Stimulated activated CD4-positive, alpha-beta T cell treated with anti-CD3 and anti-CD28 coated beads, TNF-alpha, amount 100 ng/mL, for 1 hour (primary cell): ENCODE results near the gene RALGAPA2.

ENCODE experiments used
- DNase-seq, 3 donors: peaks; one replicate each; pipeline ENCODE4 v3.0.0-alpha.2; 2020; ENCODE audit warnings: low read depth in 3 of 3, low spot score in 1 of 3

RALGAPA2 gene

DNA sequence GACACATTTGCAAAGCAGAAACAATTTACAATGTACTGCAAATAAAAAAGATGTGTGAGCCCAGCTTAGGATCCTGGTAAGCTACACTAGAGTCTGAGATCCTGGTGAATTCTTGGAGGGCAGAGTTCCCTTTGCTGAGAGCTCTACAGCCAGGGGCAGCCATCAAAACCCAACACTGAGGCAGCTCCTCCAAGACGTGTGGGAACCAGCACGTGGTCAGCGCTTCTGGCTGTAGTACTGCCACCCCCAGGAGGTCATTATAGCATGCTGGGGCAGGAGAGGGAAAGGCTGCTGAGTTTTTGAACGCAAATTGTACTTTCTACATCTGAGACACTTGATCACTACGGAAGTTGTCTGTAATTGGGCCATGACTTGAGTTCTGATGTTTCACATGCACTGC, 213.0 kb downstream of the RALGAPA2 start:
- no peak for DNase-seq

DNA sequence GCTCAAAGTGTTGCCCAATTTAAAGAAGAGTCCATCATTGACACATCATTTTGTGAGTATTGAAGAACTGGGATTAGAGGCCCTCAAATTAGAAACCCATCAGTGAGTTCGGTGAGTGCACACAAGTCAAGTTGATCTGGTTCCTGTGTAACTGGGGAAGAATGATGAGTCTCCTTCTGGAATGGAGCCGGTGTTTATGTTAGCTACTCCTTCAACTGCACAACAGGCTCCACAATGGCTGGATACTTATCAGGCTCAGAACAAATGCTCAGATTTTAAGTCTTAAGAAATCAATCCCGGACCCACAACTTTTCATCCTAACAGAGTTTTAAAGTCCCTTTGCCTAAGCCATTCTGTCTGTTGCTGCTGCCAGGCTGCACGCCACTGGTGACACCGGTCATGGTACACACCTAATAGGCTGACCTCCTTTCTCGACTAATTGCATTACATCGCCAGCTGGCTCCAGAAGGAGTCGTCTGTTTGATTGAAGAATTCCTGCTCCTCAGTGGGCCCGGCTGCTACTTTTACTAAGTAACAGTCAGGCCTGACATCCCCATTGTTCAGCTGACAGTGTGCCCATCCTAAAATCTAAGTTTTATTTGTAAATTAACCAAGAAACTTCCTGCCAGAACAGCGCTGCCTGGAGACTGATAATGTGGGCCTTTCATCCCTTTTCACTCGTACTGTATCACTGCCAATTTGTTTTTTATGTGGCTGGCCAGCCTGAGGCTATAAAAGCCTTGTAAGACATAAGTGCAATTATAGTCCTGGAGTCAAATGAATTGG, 214.2 kb downstream of the RALGAPA2 start:
- no peak for DNase-seq

DNA sequence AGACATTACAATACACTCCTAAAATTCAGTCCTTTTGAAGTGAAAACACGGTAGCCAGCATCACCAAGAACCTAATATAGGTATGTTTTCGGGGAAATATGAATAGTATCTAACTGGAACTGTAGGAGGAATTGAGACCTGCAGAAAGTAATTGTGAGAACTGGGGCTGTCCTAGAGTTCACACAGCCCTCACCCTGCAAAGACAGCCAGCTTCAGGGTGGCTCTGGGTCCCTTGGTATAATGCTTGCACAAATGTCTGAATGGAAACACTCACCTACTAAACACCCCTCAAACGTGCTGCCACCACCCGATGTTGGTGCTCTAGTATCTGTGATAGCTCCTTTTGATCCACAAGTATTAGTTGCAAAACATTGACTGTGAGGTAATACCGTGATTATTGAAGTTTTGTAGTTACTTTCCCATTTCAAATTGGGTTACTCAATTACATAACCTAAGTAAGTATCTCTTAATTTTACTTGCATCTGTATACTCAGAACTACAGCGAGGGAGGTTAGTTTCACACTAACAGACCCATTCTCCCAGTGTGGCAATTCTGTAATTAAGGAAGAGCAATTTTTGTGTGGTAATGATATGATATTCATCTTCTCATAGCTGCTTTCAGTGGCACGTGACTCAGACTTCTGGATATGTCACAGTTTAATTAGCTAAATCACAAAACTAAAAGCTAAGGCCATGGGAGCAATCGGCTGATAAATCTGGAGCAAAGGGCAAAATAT, 215.0 kb downstream of the RALGAPA2 start:
- DNase-seq, result no peak

DNA sequence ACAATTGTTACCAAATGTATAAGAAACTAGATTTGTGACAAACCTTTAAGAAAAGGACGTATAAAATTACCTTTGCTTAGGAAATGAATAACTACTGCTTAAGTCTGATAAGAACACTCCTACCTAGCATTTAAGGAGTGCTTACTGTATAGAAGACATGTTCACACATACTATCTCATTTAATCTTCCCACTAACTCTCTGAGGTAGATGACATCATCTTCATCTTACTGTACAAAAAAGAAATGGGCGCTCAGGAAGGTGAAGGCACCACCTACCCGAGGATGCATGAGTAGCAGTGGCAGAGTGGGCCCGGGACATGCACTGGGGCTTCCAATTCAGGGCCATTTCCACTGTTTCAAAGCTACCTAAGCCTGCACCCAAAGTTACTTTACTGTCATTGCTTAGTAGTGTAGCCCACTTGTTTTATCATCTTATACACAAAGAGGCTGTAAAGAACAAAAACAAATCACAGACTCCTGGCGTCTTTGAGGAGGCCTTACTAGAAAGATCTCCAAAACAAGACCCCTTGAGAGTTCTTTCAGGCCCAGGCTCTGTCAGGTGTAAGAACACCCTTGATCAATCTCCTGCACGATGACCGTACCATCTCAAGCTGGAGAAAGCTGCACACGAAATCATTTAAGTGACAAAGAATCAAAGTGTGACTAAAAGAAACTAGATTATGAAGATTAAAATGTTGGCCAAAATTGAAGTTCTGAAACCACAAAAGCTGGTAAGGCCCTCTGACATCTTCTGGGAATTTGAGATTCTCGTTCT, 216.5 kb downstream of the RALGAPA2 start:
- no peak for DNase-seq

DNA sequence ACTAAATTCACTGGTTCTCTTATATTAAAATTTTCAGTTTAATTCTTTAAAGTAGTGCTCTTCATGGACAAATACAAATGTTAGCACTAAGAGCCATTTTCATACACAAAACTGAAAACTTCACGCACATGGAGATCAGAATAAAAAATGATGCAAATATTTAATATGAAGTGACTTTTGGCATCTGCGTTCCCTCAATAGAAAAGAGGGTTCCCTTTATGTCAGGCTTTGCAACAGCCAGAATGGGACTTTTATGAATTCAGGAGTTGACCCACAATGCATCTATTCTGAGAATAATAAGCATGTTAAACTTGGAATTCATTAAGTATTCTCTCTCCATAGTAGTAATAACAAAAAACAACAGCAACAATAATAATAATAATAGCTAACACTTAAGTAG, 218.7 kb downstream of the RALGAPA2 start:
- DNase-seq, result no peak

DNA sequence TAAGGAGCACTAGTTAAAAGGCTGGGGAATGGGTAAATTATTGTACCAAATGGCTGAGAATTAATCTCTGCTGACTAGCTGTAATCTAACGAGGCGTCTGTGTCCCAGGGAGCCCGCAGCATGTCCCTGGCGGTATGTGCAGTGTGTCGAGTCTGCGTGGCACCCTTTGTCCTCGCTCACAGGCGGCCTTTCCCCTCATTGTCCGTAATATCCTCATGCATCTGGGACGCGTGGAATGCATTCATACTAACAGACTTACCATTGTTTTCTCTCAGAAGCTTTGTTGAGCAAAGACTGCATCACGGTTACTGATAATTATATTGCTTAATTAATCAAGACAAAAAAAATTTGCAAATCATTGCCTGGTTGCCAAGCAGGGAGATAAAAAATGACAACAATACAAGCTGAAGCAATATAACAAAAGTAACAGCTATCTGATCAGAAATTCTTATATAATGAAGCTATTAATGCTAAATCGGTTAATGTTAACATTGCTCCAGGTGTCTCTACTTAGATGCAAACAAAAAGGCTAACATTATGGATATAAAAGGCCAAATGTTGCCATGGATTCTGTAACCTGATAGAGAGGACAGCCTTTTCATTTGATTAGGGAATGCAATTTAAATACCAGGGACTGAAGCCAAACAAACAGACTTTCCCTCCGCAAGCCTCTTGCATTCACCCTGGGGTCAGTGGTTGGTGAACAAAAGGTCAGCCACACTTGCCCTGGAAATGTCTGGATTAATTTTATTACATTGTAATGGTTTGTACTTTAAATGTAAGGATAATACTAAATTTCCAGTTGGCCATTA, 219.7 kb downstream of the RALGAPA2 start:
- no peak for DNase-seq

DNA sequence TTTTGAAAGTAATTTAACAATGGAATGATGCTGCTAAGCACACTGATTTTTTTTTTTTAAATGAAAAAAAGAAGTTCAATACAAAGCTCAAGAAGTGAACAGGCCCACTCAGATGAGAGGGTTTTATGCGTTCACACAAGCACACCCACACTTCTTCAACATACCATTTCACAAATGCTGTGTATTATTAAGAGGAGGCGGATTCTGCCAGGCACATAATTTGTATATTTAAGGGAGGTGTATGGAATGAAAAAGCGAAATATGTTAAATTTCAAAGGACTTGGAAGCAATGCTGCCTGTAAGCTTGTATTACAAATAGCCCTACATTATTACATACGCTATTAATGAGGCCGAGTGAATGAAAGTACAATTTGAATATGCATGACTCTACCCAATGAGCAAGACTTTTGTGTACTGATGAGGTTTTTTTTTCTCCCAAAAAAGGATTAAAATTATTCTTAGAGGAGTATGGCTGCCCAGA, 220.6 kb downstream of the RALGAPA2 start:
- no peak for DNase-seq

DNA sequence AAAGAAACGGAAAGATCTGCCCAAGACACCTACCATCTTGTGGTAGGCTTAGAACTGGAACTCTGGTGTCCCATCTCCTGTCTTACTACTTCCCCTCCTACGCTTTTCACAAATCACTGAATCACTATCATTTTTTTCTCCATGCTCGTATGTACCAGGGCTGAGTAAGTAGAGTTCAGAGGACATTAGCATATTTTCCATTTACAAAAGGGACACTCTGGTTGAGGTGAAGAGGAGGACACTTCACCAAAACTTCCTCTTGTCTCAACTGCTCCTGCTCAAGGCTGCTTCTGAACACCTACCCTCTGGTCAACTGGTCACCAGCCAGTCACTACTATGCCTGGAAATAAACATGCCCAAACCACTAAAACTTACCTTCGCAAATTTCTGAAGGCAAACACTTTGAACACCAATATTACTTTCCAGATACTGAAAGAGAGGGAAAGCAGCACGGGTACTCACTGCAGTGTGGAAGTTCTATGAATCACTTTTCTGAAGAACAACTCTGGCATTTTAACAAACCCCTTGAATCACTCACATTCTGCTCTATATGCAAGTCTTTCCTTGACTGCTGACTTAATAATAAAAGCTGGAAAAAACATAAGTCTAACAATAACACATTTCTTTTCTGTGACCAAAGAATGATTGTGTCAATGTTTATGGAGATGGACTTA, 221.2 kb downstream of the RALGAPA2 start:
- DNase-seq, result no peak

DNA sequence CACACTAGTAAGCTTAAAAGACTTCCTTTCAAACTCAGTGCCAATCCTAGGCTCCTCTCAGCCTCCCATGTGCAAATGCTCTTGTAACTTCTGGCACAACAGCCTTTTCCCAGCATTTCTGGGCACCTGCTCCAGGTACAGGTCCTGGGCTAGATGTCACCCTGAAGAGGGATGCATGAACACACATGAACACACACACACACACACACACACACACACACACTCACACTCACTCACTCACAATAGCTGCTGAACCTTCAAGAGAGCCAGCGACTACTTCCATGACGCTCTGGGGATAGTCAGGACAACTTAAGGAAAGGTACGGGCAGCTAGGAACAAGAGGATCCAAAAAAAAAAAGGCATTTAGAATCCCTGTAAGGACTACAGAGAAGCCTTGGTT, 221.8 kb downstream of the RALGAPA2 start:
- no peak for DNase-seq

DNA sequence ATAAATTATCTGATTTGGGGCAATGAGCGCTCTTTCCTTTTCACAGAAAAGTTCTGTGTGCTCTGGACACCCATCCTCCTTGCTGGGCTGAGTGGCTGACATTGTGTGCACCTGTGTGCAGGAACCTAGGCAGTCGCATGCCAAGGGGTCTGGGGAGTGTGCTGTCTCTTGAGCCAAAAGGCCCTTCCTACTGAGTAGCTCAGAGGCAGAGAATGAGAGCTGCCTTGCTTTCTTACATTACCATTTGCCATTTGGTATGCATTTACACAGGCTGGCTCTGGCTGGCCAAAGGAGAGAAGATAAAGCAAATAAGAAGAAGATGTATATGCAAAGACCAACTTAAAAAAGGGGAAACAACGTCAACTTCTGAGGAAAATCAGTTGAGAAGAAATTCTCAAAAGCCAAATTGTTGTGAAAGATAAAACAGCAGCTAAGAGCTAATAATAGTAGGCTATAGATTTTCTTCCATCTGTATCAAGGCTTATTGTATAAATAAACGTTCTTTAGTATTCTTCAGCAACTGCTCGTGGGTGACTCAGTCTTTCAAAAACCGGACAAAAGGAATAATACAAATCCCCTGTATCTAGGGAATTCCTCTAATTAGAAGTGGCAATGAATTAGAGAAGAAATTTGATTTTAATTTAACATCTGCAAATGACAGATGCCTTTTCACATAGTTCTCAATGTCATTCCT, 222.6 kb downstream of the RALGAPA2 start:
- no peak for DNase-seq

DNA sequence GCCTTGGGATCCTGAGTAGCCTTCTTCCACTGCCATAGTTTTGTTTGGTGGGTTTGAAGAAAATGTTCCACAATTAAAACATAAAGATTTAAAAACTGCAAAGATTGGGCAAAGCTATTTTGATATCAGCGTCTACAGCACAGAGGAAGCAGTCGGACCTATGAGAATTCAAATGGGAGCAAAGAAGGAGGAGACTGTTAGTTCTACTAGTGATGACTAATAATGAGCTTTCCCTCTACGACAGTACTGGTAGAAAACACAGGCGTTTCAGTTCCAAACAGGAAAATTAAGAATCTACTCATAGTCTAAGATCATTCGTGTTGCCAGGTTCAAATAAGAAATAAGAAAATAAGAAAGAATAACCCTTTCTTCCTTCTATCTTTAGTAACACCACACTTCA, 223.4 kb downstream of the RALGAPA2 start:
- no peak for DNase-seq

DNA sequence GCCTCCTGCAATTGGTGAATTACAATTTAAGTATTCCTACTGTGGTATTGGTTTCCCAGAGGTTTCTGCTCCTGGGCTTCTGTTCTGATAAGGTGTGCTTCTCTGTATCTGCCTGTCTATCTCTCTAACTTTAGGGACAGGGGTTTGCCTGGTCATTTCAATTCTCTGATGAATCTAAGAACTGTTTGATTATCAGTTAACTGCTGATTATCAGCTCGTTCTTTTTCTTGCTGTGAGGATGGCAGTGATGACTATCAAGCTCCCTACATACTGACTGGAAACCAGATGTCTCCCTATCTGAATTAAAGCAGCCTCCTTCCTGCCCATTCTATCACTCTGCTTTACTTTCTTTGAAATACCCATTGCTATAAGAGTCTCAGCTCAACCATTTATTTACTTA, 224.1 kb downstream of the RALGAPA2 start:
- no peak for DNase-seq

DNA sequence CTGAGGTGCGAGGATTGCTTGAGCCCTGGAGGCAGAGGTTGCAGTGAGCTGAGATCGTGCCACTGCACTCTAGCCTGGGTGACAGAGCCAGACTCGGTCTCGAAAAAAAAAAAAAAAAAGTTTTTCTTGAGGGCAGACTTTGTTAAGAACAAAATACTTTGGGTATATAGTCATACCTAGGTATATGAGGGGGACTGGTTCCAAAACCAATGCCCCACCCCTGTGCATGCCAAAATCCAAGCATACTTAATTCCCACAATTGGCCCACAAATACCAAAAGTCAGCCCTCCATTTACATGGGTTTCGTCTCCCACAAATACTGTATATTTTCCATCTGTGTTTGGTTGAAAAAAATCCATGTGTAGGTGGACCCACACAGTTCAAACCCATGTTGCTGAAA, 224.6 kb downstream of the RALGAPA2 start:
- no peak for DNase-seq

DNA sequence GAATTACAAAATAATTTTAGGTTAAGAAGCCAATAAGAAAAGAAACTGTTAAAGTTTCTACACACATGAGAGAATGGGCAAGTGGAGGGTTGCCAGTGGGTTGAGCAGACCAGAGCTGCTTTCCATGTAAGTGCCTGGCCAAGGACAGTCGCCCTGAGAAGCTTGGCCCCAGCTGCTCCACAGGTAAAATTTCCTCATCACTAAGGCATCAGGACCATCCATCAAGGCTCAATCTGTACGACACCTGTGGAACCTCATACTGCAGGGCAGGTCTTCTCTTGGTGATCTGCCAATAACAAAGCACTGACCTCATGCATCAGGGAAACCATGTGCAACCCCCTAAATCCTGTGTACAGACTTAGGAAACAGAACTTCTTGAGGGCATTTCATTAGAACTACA, 229.1 kb downstream of the RALGAPA2 start:
- no peak for DNase-seq

DNA sequence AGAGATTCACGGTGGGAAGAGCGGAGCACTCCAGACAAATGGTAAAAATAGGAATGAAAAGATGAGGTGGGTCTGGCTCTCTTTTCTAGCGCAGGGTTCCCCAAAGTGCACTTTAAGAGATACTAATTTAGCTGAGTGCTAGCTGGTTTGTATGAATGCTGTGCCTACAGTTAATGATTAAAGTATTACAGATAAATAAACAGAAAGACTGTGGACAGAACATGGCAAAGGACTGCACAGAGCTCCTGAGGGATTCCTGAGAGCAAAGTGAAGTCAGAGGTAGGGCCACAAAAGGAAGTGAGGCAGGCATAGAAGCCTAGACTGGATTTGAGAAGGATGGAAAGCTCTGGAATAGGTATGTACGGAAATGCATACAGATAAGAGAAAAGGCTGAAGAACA, 230.0 kb downstream of the RALGAPA2 start:
- no peak for DNase-seq

DNA sequence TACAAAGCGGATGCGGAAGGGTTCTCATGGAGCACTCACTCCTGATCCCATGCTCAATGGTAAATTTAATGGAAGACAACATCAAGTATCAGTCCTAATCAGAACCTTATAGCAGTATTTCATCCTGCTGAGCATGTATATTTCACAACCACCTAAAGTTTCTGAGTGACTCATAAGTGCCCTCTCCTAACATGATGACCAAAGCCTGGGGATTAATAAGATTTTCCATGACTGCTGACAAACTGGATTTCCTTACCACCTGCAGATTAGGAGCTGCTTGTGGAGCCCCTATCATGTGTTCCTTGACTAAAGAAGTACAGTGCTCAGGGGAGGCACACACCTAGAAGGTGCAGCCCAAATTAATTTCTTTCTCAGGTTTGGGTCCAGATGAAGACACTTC, 231.8 kb downstream of the RALGAPA2 start:
- DNase-seq, result no peak

DNA sequence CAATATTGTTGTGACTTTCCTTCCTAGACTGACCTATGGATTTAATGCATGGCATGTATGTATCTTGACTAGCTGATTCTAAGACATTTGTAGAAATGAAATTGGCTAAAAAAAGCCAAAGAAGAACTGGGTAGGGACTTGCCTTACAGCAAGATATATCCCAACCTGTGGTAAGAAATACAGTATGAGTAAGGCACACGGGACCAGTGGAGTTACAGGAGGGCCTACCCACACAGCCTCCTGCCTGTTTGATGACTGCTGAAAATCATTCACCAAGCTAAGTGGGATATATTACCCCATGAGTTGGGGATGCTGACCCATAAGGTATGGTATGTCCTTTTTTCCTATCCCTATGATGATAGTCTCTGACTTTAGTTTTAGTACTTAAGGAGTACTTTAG, 232.3 kb downstream of the RALGAPA2 start:
- DNase-seq, result no peak

DNA sequence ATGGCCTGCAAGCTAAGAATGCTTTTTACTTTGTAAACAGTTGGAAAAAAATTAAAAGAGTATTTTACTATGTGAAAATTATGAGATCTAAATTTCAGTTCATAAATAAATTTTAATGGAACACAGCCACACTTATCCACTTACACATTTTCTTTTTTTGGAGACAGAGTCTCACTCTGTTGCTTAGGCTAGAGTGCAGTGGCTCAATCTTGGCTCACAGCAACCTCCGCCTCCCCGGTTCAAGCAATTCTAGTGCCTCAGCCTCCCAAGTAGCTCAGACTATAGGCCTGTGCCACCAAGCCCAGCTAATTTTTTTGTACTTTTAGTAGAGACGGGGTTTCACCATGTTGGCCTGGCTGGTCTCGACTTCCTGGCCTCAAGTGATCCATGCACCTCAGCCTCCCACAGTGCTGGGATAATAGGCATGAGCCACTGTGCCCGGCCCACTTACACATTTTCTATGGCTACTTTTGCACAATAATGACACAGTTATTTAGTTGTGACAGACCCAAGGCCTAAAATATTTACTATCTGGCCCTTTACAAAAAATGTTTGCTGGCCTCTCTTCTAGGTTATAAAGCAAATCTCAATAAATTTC, 234.9 kb downstream of the RALGAPA2 start:
- no peak for DNase-seq

DNA sequence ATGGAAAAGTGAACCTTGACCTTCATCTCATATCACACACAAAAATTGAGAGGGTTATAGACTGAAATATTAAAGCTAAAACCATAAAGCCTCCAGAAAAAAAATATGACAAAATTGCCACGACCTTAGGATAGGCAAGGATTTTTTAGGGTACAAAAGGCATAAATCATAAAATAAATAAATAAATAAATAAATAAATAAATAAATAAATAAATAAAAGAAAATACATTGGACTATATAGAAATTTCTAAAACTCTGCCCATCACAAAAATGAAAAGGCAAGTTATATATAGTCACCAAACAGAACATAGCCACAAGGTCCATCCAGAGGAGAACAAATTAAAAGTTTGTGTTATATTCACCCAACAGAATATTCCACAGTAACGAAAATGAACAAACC, 235.9 kb downstream of the RALGAPA2 start:
- no peak for DNase-seq
